Endodermal cell (in vitro differentiated cells): ENCODE data around the gene SPG21. TPM values are rescaled to one million over a fixed set of nuclear protein-coding genes. Genes with fewer than 3 reads are reported as not detected.

Experiments used
- DNase-seq: peaks from one replicate; pipeline ENCODE4 v3.0.0-alpha.2; 2017
- H3K27ac ChIP-seq: 2 replicates; pipeline ENCODE4 v1.5.1; 2013; ENCODE audit warnings: mild to moderate bottlenecking, low read depth, low read length, moderate library complexity
- H3K27me3 ChIP-seq: 2 replicates; pipeline ENCODE4 v1.6.1; 2013; ENCODE audit warnings: mild to moderate bottlenecking, low read length, moderate library complexity; ENCODE audit not compliant: insufficient read depth, control insufficient read depth, poor library complexity, severe bottlenecking
- H3K36me3 ChIP-seq: 2 replicates; pipeline ENCODE4 v1.7.0; 2013; ENCODE audit warnings: mild to moderate bottlenecking, low read length, moderate library complexity; ENCODE audit not compliant: control insufficient read depth, insufficient read depth
- H3K4me1 ChIP-seq: one replicate; pipeline ENCODE4 v1.7.0; 2013; ENCODE audit warnings: low read length; ENCODE audit not compliant: control insufficient read depth, insufficient read depth
- H3K4me3 ChIP-seq: 2 replicates; pipeline ENCODE4 v1.5.1; 2013; ENCODE audit warnings: mild to moderate bottlenecking, low read length, moderate library complexity
- H3K9ac ChIP-seq: 2 replicates; pipeline ENCODE4 v1.6.1; 2013; ENCODE audit warnings: mild to moderate bottlenecking, low read length, moderate library complexity; ENCODE audit not compliant: poor library complexity, severe bottlenecking; ENCODE audit errors: extremely low read depth
- H3K9me3 ChIP-seq: 2 replicates; pipeline ENCODE4 v1.6.1; 2013; ENCODE audit warnings: mild to moderate bottlenecking, low read length, moderate library complexity; ENCODE audit not compliant: control insufficient read depth
- H3K27ac Mint-ChIP-seq: 2 replicates; pipeline ENCODE4 v1.8.0; 2020; ENCODE audit warnings: mixed read lengths
- H3K27me3 Mint-ChIP-seq: 2 replicates; pipeline ENCODE4 v1.8.0; 2021; ENCODE audit warnings: mild to moderate bottlenecking, mixed read lengths; ENCODE audit not compliant: insufficient read depth
- H3K36me3 Mint-ChIP-seq: 2 replicates; pipeline ENCODE4 v1.8.0; 2020; ENCODE audit warnings: low read depth, mixed read lengths
- H3K4me1 Mint-ChIP-seq: 2 replicates; pipeline ENCODE4 v1.8.0; 2020; ENCODE audit warnings: mixed read lengths
- H3K4me3 Mint-ChIP-seq: 2 replicates; pipeline ENCODE4 v1.8.0; 2020; ENCODE audit warnings: mild to moderate bottlenecking, moderate library complexity, mixed read lengths
- H3K9me3 Mint-ChIP-seq: 2 replicates; pipeline ENCODE4 v1.8.0; 2020; ENCODE audit warnings: mild to moderate bottlenecking, mixed read lengths
- CTCF ChIP-seq: fragments of 200-600 bp; sonication (generic); conservative IDR thresholded peaks from 2 replicates; pipeline ENCODE4 v1.5.0; 2021; ENCODE audit warnings: antibody characterized with exemption, mild to moderate bottlenecking
- WGBS, 2 experiments: methylation state at CpG; one replicate each; pipeline versions ENCODE4 v1.1.5 to v1.1.7; 2013; ENCODE audit warnings: missing lambda C conversion rate in 2 of 2, mixed read lengths in 1 of 2; ENCODE audit not compliant: insufficient coverage in 1 of 2, insufficient read length in 1 of 2; 5-methylcytosine and 5-hydroxymethylcytosine counted together
- long read RNA-seq, 4 experiments: library from polyadenylated mRNA in 2 of 4; library from RNA in 1 of 4; library from capped mRNA in 1 of 4; stranded (forward) in 3 of 4; unstranded in 1 of 4; transcript quantifications; one replicate each; pipeline ENCODE4 v2.0.0, GENCODE V29; 2020 to 2021; ENCODE audit warnings: inconsistent platforms in 1 of 4
- polyA plus RNA-seq, 2 experiments: library from polyadenylated mRNA; stranded (reverse); fragments of 50-300 nt; gene quantifications; one replicate each; pipeline ENCODE4 v1.2.3, GENCODE V29; 2013
- total RNA-seq, 2 donors: library from RNA; stranded (reverse); fragmentation: NEBNext Ultra II Directional in 1 of 2; extraction: Animal tissue kit (Norgen Biotek cat#: 25700) in 1 of 2; gene quantifications; 2 replicates in 1 of 2; 3 replicates in 1 of 2; pipeline ENCODE4 v1.2.1, GENCODE V29; 2021

SPG21 gene
- total RNA-seq = 10 to 100 TPM; 77.0 to 96.1 TPM
- 88.1 TPM for polyA plus RNA-seq (2013, experiment 1 of 2)
- polyA plus RNA-seq (2013, experiment 2 of 2) = 84.5 TPM
- long read RNA-seq, experiment 1, transcript SPG21-201 (9 exons, 1,822 nt) = major isoform, 27 of 45 reads
- long read RNA-seq, experiment 1, partial matches to known transcripts = 12 of 45 reads
- long read RNA-seq, experiment 1, other reads (novel, unspliced or antisense) = 4 of 45 reads
- long read RNA-seq, experiment 2, transcript SPG21-201 (9 exons, 1,822 nt) = major isoform, 125 of 161 reads
- long read RNA-seq, experiment 2, partial matches to known transcripts = 4 of 161 reads
- long read RNA-seq, experiment 2, other reads (novel, unspliced or antisense) = 28 of 161 reads
- long read RNA-seq, experiment 3, transcript SPG21-201 (9 exons, 1,822 nt) = major isoform, 132 of 151 reads
- long read RNA-seq, experiment 3, partial matches to known transcripts = 0 of 151 reads
- long read RNA-seq, experiment 3, other reads (novel, unspliced or antisense) = 17 of 151 reads
- long read RNA-seq, experiment 4, transcript SPG21-201 (9 exons, 1,822 nt) = major isoform, 8 of 14 reads
- long read RNA-seq, experiment 4, partial matches to known transcripts = 3 of 14 reads
- long read RNA-seq, experiment 4, other reads (novel, unspliced or antisense) = 2 of 14 reads

- TF ChIP-seq CTCF = no peak
- H3K4me3 ChIP-seq = peak within 1 kb of the TSS; percentile 86
- H3K27ac ChIP-seq = peak within 1 kb of the TSS; percentile 90
- WGBS, 2 experiments = 0% methylated on average over 5 to 75 of the region's 75 CpGs
- Mint-ChIP-seq H3K36me3 (peaks cover 7% of the 10 kb centered on the region), H3K4me3 (peak within 1 kb of the TSS; percentile 98), H3K4me1 (peaks cover 16% of the 10 kb centered on the region), H3K27me3 (peaks cover 1% of the 10 kb centered on the region), H3K27ac (peak within 1 kb of the TSS; percentile 98), H3K9me3 (no peaks in the 10 kb centered on the region)
- H3K27me3 ChIP-seq = no peaks in the 10 kb centered on the region
- peak; percentile 96 for DNase-seq
- no peaks in the 10 kb centered on the region for H3K36me3 ChIP-seq
- H3K9ac ChIP-seq = peak within 1 kb of the TSS; percentile 68
- H3K4me1 ChIP-seq = peaks cover 4% of the 10 kb centered on the region
- H3K9me3 ChIP-seq = no peaks in the 10 kb centered on the region
Measured at GRCh38 chr15:64989416-64990167, at the start of gene SPG21. Gene SPG21 (minus strand): TSS chr15:64989914. CDS start chr15:64983569, 6,345 bp downstream.

- Mint-ChIP-seq H3K4me3 (no peak overlapping the region), H3K4me1 (no peaks in the 10 kb centered on the region)
Measured at GRCh38 chr15:65038836-65039235, 49.1 kb upstream of the SPG21 start.

More at GRCh38 chr15:65038836-65039235, 49.1 kb upstream of the SPG21 start:
- no peak for TF ChIP-seq CTCF
- no peaks in the 10 kb centered on the region for H3K9me3 Mint-ChIP-seq
- DNase-seq = no peak
- no peak overlapping the region for H3K27ac Mint-ChIP-seq
- H3K4me1 ChIP-seq = no peaks in the 10 kb centered on the region
- no peaks in the 10 kb centered on the region for H3K36me3 ChIP-seq
- peaks cover 4% of the 10 kb centered on the region for H3K27me3 Mint-ChIP-seq
- no peak overlapping the region for H3K9ac ChIP-seq
- H3K9me3 ChIP-seq = no peaks in the 10 kb centered on the region
- H3K36me3 Mint-ChIP-seq = no peaks in the 10 kb centered on the region
- no peaks in the 10 kb centered on the region for H3K27me3 ChIP-seq
- no peak overlapping the region for H3K4me3 ChIP-seq
- 87 to 89% methylated on average over 5 of the region's 5 CpGs for WGBS, 2 experiments
- H3K27ac ChIP-seq = no peak overlapping the region
